Endometrium (tissue), 2 donors: ENCODE data around the gene HLA-DMB.
A peak's percentile ranks its signal among the peaks of the same experiment; 100 is the strongest.

Source experiments
- FAIRE-seq: peaks from 2 replicates; lab custom pipeline; 2012; peaks lifted over from hg19 to GRCh38; lab: Jason Lieb, UNC
- donor health status: control.
- donor health status: control.

Gene HLA-DMB

GRCh38 chr6:32906539-32906938 is 34.3 kb downstream of the HLA-DMB start:
- FAIRE-seq, result no peak

GRCh38 chr6:32905078-32905477 is 35.8 kb downstream of the HLA-DMB start:
- FAIRE-seq, result no peak

GRCh38 chr6:32903952-32904351 is 36.9 kb downstream of the HLA-DMB start:
- FAIRE-seq, result no peak

GRCh38 chr6:32895006-32895345 is 45.9 kb downstream of the HLA-DMB start:
- no peak for FAIRE-seq

GRCh38 chr6:32894085-32895005 is 46.5 kb downstream of the HLA-DMB start:
- no peak for FAIRE-seq

GRCh38 chr6:32890831-32891230 is 50.0 kb downstream of the HLA-DMB start:
- no peak for FAIRE-seq

GRCh38 chr6:32889533-32889932 is 51.3 kb downstream of the HLA-DMB start:
- FAIRE-seq, result no peak

GRCh38 chr6:32888576-32888975 is 52.3 kb downstream of the HLA-DMB start:
- no peak for FAIRE-seq

- no peak for FAIRE-seq
These were observed 53.2 kb downstream of the HLA-DMB start for GRCh38 chr6:32887616-32888015.

GRCh38 chr6:32886681-32887383 is 54.0 kb downstream of the HLA-DMB start:
- no peak for FAIRE-seq

- peak; percentile 78 for FAIRE-seq
These were observed 55.0 kb downstream of the HLA-DMB start for GRCh38 chr6:32885698-32886286.
